Stimulated activated CD4-positive, alpha-beta T cell treated with anti-CD3 and anti-CD28 coated beads, TNF-alpha, amount 100 ng/mL, for 48 hours (primary cell): ENCODE measurements around the gene ZNF407.

Source experiments
- DNase-seq, 3 donors: peaks; one replicate each; pipeline ENCODE4 v3.0.0-alpha.2; 2020; ENCODE audit warnings: low read depth in 3 of 3

ZNF407 gene

DNA sequence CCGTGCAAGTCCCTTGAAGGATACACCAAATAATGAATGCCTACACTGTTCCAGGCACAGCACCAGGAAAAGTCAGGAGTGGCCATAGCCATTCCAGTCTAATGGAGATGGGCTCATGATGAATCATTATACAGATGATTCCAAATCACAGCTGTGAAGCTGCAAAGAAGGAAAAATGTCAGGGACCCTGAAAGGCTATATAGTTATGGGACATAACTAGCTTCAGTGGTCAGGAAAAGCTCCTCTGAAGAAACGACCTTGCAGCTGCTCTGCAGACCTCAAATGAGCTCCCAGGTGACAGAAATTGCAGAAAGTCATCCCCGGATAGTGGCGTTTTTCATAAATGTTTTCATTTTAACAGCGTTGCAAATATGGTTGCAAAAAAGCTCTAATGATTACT lies 410.5 kb downstream of the ZNF407 start:
- DNase-seq: no peak

DNA sequence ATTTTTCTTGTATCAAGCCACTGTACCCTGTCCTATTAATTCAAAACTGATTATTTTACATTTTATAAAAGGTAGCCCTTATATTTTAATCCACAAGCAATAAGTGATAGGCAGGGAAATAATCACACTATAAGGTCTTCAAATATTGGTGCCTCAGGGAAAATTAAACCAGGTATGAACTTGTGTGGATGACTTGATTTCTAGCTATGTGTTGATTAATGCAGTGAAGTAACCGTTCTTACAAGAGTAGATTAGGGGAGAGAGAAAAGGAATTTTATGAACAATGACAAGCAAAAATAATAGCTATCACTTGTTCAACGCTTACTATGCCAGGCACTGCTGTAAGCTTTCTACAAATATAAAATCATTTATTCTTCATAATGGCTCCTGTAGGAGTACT lies 411.6 kb downstream of the ZNF407 start:
- DNase-seq: no peak

DNA sequence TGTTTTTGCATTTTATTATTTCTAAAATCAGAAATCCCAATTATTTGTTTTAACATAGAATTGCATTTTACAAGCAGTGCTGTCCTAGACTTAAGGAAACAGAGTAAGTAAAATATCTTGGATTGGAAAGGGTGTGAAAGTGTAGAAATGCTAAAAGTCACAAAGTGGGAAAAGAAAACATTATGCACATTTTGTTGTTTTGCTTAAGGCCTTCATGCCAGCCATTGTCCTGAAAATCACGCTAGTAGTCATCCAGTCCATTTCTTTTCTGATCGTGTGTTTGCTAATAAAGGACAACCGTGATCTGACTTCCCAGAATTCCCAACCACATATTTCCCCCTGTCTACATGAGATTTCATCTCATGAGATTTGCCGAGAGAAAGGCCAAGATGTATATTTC lies 412.2 kb downstream of the ZNF407 start:
- DNase-seq: no peak

DNA sequence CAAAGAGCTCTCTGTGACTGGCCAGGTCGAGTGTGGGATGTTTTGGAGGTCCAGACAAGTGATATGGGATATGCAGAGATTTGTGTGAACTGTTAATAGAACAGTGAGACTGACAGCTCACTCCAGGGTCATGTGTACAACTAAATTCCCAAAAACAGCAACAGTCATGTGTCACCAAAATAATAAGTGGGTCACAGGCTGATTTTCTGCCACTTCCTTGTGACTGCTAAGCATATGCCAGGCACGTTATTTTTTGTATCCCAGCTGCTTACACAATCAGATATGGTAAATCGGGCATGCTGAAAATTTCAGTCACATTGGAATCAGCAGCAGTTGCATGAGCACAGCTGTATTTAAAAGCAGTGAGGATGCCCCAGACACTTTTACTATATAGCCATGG lies 412.6 kb downstream of the ZNF407 start:
- DNase-seq: no peak

DNA sequence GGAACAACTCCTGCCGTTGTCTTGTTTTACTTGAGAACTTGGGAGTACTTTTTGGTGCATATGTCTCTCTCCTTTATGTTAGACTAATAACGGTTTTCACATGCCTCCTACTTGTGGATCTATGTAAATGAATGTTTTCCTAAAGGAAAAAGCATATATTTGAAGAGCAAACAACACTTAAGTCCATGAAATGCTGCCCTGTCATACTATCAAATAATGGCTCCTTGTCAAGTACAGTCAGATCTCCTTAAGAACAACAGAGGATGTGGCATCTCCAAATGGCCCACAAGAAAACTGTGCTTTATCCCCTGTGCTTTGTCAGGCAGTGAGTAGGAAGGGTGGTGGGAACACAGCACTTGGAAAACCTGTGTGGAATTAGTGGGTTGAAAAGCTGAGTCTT lies 413.0 kb downstream of the ZNF407 start:
- DNase-seq: no peak

DNA sequence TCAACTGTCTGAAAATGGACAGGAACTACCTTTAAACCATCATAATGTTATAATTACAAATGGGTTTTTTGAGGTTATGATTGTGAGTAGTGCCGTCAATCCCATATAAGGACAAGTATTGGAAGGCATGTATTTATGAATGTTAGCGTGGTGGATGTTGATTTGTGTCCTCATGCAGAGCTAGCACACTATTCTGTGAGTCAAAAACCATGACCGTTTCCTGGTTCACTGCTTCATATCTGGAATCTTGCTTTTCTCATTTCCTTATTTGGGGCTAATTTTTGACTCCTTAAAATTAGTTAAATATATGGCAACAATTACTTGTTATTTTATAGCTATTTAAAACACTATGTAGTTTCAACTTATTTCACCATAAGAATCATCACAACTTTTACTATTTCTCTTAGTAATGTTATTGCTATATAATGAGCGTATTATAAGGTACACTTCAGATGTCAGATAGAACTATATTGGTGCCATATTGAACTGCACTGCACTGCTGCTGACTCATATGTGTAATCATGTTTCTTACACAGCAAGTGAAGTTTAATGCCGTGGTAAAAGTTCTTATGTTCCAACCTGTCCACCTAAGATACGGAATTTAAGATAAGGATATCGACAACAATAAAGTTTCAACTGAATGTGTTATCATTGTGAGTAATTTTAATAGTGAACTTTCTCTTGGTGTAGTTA lies 418.5 kb downstream of the ZNF407 start:
- no peak for DNase-seq

DNA sequence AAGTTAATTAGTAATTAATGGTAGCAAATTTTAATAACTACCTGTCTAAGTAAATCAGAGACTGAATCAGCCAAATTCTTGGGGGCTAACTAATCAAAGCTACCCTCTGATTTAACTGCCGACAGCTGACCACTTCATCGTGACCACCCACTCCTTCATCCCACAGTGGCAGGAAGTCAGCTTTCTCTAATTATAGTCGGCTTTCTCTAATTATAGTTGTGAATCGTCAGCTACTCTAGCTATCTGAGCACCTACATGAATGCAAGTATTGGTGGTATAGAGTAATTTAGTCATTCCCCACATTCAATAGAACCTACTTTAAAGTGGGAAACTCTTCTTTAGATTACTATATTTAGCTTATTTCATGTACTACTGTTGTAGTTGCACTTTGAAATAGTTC lies 425.8 kb downstream of the ZNF407 start:
- no peak for DNase-seq

DNA sequence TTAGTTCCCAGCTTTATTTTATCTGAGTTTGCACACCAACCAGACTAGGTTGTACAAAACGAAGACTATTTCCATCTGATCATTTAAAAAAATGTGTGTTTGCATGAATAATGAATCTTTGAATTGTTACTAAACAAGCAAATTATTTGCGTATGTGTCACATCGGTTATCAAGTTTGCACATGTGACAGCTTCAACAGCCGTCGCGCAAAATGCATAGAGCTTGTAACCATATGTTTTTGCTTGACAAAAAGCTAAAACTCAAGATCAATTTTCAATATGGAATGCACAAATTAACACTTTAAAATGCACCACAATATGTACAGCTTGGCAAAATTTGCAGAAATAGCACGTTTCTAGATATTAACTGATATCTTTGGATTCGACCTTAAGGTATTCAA lies 427.2 kb downstream of the ZNF407 start:
- no peak for DNase-seq

DNA sequence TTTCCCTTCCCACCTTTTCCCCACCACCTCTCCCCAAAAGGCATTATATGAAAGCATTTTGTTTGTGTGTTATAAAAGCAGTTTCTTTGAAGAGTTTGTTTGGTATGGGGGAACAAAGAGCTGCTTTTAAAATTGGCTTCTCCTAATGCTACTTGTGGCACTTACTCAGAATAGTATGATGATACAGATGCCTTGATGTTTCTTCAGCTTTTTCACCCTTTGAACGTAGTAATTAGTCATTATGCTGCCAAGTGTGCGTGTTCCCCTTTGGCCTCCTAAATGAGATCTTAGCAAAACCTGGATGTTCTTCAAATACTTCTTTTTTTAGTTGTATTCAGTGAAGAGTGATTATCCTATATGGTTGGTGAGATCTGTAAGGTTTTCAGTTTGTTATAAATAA lies 427.9 kb downstream of the ZNF407 start:
- DNase-seq: no peak

DNA sequence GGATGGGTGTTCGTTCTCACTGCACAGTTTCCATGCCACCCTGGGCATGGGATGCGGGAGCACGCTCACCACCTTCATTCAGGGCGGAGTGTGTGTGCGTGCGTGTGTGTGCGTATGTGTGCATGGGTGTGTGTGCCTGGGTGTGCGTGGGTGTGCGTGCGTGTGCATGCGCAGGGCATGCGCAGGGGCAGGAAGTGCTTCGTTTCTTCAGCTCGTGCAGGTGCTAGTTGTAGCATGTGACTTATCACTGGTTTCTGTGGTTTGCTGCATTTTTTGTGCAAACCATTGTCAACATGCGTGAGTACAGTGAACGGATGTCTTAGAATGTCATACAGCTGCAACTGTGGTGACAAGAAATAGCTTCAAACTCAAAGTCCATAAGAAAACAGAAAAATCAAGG lies 431.8 kb downstream of the ZNF407 start:
- DNase-seq: no peak

DNA sequence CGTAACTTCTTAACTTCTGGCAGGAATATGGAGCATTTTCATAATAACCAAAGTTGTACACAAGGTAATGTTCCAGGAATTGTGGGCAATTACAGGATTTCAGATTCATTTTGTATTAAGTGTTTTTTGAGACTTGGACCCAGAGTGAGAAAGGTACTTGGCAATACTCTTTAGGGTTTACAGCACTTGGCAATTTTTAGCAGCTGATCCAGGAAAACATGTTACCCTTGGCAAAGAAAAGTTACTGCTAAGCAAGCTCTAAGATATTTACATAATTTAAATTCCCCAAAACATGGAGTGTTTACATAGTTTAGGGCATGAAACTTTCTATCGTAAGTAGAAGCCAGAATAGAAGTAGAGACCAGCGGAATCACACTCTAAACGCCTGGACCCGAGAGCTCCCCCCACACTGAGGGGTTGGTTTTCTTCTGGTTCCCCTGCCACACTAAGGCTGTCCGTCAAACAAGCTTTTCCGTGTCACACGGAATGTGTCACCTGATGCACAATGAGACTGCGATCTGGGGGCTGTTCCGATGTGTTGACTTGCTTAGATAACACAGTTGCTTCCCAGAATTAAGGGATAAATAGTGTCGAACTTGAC lies 434.1 kb downstream of the ZNF407 start:
- DNase-seq: no peak

DNA sequence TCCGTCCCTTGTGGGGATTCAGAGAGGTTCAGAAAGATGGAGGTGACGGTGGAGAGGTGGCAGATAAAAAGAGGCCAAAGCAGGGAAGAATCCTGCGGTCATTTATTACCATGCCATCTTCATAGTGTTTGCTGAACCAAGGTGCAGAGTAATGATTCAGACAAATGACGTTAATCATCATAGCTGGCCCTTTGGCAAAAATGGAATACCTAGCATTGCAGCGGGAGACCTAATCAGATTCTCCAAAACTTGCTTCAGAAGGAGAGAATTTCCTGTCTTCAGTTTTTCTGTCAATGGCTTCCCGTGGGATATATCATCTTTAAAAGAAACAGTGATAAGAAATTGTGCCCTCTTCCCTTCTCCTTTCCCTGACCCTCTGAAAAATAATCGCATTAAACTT lies 435.8 kb downstream of the ZNF407 start:
- DNase-seq: no peak

DNA sequence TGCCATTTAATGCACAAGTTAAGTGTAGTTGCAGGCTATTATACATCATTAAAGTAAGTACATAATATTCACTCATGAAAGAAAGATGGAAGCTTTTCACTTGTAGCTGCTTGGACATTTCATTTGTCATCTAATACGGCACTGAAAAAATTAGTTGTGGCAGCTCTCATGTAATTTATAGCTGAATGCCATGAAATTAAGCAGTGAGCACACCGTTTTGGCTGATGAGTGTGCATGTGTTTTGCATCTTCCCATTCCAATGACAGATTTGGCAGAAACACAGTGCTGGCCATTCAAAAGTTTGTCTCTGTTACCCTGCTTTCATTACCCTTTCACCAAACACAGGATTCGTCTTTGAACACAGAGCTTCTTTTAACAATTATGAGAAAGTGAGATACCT lies 437.3 kb downstream of the ZNF407 start:
- no peak for DNase-seq

DNA sequence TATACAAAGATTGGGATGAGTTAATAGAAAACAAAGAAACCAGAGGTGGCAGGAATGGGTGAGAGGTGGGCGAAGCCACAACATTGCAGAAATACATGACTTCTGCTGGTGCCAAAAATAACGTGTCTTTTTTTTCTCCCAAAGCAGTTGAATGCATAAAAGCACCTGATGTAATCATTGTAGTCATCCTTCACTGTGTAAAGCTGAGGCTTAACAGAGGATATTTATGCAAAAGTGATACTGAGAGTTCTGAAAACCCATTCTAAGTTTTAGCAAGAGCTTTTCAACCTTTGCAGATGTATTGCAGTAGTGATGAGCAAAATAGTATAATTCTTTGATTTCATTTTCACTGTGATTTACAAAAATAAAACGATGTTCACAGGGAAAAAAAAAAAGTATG lies 438.3 kb downstream of the ZNF407 start:
- no peak for DNase-seq

DNA sequence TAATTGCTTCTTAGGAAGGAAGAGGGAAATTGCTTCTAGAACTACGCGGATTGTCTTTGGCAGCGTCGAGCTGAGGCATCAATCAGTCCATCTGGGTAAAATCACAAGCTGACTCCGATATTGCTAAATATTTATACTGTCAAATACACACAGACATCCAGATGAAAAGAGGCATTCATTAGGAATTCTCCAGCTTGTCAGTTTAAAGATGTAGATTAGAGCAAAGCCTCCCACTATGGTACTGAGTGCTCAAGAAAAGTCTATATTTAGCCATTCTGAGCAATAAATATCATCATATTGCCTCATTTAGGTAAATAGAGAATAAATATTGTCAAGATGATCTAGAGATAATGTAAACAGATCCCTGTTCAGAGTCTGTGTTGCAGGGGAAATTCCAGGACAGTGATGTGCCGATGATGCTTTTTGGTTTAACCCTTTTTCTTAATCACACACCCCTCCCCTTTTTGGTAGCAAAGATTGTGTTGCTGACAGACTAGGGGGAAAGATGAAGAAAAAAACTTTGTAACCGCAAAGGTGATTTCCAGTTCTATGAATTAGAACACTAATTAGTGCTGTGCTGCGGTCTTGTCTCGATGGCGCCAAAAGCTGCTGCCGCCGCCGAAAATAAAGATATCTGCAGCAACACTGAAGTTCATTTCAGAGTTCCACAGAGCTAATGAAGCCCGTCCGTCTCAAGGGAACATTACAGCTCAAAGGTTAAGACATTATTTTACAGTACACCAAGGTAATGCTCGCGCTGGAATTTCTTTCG lies 439.4 kb downstream of the ZNF407 start:
- no peak for DNase-seq

DNA sequence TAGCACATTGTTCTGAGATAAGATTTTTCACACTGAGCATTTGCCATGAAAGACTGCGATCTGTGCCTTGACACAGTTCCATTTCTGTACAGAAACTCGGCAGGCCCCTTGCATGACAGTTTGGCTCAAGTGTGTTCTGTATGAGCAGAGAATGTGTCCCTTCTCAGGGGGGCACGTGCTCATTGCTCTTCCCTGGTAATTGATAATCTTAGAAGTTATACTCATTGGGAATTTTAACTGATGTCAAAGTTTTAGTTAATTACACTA lies 440.0 kb downstream of the ZNF407 start:
- DNase-seq: no peak

DNA sequence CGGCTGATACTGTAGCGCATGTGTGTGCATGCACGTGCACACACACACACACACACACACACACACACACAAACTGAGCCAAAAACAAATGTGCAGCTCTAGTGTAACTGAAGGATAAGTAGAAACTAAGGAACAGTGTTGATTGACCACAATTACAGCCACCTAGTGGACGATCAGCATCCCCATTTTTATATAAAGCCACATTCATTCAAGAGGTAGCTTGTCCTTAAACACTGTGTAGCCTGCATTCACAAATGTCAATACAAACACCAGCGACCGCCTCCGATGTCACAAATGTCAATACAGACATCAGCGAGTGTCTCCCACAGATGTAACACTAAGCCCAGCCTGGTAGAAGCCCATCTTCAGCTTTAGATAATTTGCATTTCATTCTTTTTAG lies 443.9 kb downstream of the ZNF407 start:
- DNase-seq: no peak

DNA sequence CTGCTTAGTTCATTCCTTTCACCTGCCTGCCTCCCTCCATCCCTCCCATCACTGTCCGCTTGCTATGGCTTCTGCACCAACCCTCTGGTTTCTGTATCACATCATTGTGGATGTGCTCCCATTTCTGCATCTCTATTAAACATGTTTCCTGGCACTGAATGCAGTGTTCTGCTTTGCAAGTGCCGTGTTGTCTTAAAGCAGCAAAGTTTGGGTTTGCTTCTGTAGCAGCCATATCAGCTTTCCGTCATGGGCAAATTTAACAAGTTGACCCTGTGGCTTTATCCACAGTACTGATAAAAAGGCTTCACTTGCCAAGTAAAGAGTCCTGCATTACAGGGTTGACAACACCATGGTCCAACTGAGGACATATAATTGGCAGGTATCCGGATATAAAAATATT lies 445.8 kb downstream of the ZNF407 start:
- DNase-seq: no peak

DNA sequence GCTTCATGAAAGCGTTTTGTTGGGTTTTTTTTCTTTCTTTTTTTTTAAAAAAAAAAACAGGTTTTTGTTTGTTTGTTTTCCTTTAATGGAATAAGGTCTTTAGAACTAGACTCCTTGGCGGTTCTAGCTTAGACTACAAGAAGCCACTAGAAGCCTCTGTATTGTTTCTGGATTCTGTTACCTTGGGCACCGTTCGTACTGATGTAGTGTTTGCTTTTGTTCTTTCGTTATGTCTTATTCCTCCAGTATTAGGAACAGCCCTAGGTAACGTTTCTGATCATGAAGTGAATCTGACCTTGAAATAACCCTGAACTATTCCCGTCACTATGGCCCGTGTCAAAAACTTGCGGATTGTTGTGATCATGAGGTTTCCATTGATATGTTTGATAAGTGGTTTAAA lies 446.6 kb downstream of the ZNF407 start:
- DNase-seq: no peak

DNA sequence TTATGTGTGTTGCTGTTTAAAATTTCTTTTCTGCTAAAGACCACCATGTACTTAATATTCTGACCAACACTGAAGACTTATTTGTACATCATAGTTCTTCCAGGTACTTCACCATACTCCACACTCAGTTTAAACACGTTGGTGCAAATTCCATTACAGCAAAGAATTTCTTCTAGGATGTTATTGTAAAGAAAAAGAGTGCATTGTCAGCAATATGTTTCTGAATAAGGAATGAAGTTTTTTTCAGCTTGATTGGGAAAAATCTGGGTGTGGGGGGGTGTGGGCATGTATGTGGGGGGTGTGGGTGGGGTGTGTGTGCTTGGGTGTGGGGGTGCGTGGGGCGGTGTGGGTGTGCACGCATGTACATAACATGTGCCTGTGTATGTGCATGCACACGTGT lies 447.1 kb downstream of the ZNF407 start:
- no peak for DNase-seq

DNA sequence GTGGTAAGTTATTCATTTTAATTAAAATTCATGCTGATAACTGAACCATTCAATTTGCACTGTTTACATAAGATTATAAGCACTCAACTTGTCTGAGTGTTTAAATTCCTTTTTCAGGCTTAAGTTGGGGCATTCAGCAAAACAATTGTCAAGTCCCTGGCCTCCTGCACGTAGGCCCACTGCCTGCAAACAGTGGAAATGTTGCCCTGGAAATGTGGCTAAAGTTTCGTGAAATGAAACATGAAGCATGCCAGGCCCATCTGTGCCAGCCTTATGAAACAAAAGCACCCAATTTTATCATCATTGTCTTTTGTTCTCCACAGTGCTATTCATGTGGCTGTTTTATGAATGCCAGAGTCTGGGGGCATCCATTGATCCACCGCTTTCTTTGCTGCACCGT lies 447.6 kb downstream of the ZNF407 start:
- no peak for DNase-seq

DNA sequence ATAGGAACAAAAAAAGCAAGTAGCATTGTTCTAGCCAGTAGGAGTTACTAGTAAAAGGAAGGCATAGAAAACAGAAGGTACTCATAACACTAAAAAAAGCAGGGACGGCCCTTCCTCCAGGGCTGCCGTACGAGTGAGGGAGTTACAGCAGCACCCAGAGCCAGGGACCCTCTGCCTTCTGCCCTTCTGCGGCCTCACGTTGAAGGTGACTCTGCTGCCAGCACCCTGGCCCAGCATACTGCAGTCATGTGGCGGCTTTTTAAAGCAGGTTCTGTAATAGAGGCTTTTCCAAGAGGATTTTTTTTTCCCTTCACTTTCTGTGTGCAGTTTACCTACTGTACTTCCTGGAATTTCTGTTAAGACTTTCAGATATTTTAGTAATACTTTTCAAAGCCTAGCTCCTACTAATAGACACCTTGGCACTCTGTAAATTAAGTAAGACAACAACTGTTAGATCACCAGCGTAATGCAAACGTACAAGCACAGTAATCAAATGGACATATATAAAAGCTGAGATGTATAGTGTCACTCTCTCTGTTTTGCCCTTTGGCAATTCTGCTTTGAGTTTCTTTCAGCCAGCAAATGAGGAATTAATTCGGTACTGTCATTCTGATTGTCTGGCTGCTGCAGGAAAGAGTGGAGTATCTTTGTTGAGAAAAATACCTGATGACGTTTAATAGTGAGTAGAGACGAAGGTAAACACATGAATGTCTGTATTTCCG lies 449.7 kb downstream of the ZNF407 start:
- DNase-seq: no peak
